ENCODE measurements around the gene TMBIM1. TPM values are rescaled to one million over a fixed set of nuclear protein-coding genes. Genes with fewer than 3 reads are reported as not detected.
"Not testable (repeated sequence)": the region's sequence is repeated elsewhere in the genome, so short reads cannot be mapped to it uniquely, and the experiment has no call there.

The TMBIM1 gene
- total RNA-seq, 3 donors from 2014 or later, result 201 to 464 (median 319) TPM

- ATAC-seq (no peak), DNase-seq (no peak)
- Histone ChIP-seq H3K9me3 (no peaks in the 10 kb centered on the region), H3K4me3 (no peak overlapping the region), H3K4me1 (ENCODE audit: low read depth) (peaks cover 9% of the 10 kb centered on the region), H3K36me3 (ENCODE audit: low read depth) (no peaks in the 10 kb centered on the region)
- intact Hi-C loops (cut with DNase I, micrococcal nuclease), result no loop called here
- TF ChIP-seq CTCF (IDR thresholded peaks at IDR 0.05), result no peak
Measured at GRCh38 chr2:218315397-218315796, 23.1 kb upstream of the TMBIM1 start.

GRCh38 chr2:218314764-218315163 lies 22.5 kb upstream of the TMBIM1 start:
- intact Hi-C loops (cut with DNase I, micrococcal nuclease); H3K4me3 ChIP-seq; ATAC-seq; H3K36me3 ChIP-seq (ENCODE audit: low read depth); DNase-seq; H3K9me3 ChIP-seq: not testable (repeated sequence)
- peaks cover 12% of the 10 kb centered on the region for H3K4me1 ChIP-seq (ENCODE audit: low read depth)

GRCh38 chr2:218313356-218313755 lies 21.1 kb upstream of the TMBIM1 start:
- ATAC-seq, result no peak
- intact Hi-C loops (cut with DNase I, micrococcal nuclease), result no loop called here
- TF ChIP-seq CTCF (IDR thresholded peaks at IDR 0.05), result no peak
- Histone ChIP-seq H3K36me3 (ENCODE audit: low read depth) (no peaks in the 10 kb centered on the region), H3K9me3 (no peaks in the 10 kb centered on the region), H3K4me3 (no peak overlapping the region), H3K4me1 (ENCODE audit: low read depth) (peaks cover 12% of the 10 kb centered on the region)
- no peak for DNase-seq

- H3K9me3 ChIP-seq, result no peaks in the 10 kb centered on the region
- intact Hi-C loops (cut with DNase I, micrococcal nuclease), result no loop called here
- H3K4me1 ChIP-seq (ENCODE audit: low read depth), result peaks cover 12% of the 10 kb centered on the region
- H3K36me3 ChIP-seq (ENCODE audit: low read depth), result no peaks in the 10 kb centered on the region
- no peak for TF ChIP-seq CTCF (IDR thresholded peaks at IDR 0.05)
- peak; percentile 88 for ATAC-seq
- peak in 1 of 3 donors; percentile 51 for DNase-seq
- H3K4me3 ChIP-seq, result no peak overlapping the region
Measured at GRCh38 chr2:218312267-218312756, 20.0 kb upstream of the TMBIM1 start.

- not testable (repeated sequence) for DNase-seq
Measured at GRCh38 chr2:218311541-218312266, 19.4 kb upstream of the TMBIM1 start.

GRCh38 chr2:218310853-218311540 lies 18.7 kb upstream of the TMBIM1 start:
- no peak overlapping the region for H3K4me3 ChIP-seq
- intact Hi-C loops (cut with DNase I, micrococcal nuclease), result no loop called here
- DNase-seq, result no peak

More at GRCh38 chr2:218311541-218312266, 19.4 kb upstream of the TMBIM1 start:
- H3K9me3 ChIP-seq; H3K4me3 ChIP-seq; H3K36me3 ChIP-seq (ENCODE audit: low read depth); intact Hi-C loops (cut with DNase I, micrococcal nuclease): not testable (repeated sequence)
- peak; percentile 48 for ATAC-seq
- H3K4me1 ChIP-seq (ENCODE audit: low read depth), result peaks cover 12% of the 10 kb centered on the region

More at GRCh38 chr2:218310853-218311540, 18.7 kb upstream of the TMBIM1 start:
- TF ChIP-seq CTCF (IDR thresholded peaks at IDR 0.05), result no peak
- H3K4me1 ChIP-seq (ENCODE audit: low read depth), result peaks cover 12% of the 10 kb centered on the region
- peak; percentile 50 for ATAC-seq
- H3K9me3 ChIP-seq, result no peaks in the 10 kb centered on the region
- no peaks in the 10 kb centered on the region for H3K36me3 ChIP-seq (ENCODE audit: low read depth)

Data from mucosa of descending colon (tissue), 3 donors.